GM18505 (cell line): ENCODE results near the gene MIPEP.

ENCODE experiments used
- ATAC-seq: cut with Tn5 transposase; IDR thresholded peaks from one replicate; pipeline ENCODE4 v1.9.1; 2021; ENCODE audit not compliant: unreplicated experiment
- POLR2A ChIP-seq: IDR thresholded peaks from 4 replicates; pipeline ENCODE4 v1.6.1; 2011; ENCODE audit warnings: borderline replicate concordance; ENCODE audit not compliant: insufficient read depth, insufficient read length; ENCODE audit errors: extremely low read depth

MIPEP gene

DNA sequence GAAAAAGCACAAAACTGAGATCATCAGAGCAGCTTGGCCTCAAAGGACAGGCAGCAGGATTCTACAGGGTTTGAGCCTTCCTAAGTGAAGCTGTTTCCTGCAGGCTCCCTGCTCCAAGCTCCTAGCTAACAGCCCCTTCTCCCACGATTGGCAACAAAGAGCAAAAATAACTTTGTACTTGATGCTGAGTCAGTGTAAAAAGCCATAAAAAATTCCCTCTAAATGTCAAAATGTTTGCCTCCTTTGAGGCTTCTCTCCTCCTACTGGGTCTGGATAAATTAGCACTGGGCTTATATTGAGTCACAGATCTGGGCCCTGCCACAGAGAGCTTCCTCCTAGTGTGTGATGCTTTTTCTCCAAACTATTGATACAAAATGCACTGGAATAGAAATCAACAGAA lies 165.7 kb downstream of the MIPEP start:
- TF ChIP-seq POLR2A = no peak
- ATAC-seq = no peak

DNA sequence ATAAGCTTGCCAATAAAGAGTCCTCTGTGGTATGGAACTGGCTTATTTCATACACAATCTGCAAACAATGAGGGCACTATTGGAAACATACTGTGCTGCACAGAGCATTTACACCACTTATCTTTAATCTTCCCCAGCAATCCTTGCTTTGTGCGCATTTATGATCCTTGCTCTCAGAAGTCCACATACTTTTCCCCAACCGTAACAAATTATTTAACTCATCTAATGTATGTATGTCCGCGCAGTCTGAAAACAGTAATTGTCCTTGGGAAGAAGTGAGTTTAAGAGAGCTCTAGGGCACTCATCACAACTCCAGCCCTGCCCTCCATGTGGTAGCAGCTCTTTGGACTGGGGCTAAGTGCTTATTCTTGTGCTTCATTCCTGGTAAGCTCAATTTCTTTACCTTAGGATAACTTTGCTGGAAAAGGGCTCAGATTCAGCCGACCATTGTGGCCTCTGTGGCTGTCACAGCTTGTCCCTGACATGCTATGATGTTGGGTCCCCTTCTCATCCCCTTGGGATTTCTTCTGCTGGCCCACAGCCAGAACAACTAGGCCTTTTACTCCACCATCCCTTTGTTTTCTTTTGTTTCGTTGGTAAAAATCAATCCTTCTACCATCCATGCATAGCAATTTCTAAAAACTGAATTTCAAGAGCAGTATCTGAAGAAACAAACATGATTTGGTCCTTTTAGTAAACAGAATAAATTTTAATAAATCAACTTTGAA lies 166.3 kb downstream of the MIPEP start:
- TF ChIP-seq POLR2A = no peak
- ATAC-seq = no peak

DNA sequence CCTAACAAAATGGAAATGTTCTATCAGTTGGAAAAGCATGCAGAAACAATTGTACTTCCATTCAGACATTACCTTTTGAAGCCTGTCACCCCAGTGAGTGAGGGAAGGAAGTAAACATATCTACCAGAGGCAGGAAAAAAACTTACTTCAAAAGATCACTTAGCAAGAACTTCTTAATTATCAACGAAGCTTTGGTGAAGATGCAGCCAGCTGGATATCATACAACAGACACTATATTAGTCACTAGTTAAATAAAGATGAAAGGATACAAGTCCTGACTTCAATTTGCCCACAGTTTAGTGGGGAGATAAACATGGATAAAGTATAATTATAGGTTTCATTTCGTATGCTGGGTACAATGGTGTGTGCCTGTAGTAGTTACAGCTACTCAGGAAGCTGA lies 170.2 kb downstream of the MIPEP start:
- no peak for ATAC-seq
- TF ChIP-seq POLR2A = no peak

DNA sequence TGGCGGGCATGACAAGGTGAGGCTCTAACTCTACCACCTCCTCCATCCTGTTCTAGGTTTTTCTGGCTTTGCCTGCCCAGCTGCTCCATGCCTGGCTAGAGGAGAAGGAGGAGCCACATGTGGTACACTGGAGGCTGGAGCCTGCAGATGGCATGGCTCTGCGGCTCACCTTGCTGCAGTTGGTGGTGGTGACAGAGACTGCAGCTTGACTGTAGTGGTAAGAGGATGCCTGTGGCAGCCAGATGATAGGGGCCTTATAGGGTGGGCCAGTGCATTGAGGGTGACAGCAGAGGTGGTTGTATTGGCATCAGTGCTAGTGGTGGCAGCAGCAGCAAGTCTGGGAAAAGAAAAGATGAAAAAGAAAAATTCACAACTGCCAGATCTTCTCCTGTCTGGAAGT lies 172.8 kb downstream of the MIPEP start:
- no peak for ATAC-seq

DNA sequence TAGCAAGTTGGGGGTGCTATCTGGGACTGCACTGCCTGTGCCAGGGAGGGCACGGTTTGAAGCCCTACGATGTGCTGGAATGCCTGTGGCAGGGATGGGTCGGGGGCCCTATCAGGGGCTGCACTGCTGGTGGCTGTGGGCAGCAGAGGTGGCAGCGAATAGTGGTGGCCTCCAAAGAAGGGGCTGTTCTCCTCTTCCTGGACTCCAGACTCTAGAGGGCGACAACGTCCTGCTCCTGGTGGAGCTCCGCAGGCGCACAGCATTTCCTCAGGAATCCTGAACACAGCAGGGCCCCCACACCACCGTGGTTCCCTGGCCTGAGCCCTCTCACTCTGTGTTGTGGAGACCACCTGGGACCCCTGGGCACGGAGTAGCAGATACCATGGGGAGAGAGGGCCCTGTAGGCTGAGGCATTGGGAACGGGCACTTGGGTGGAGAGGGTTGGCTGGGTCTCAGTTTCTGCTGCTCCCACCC lies 173.4 kb downstream of the MIPEP start:
- ATAC-seq = no peak
- no peak for TF ChIP-seq POLR2A

More for the DNA sequence above, 172.8 kb downstream of the MIPEP start:
- no peak for TF ChIP-seq POLR2A

DNA sequence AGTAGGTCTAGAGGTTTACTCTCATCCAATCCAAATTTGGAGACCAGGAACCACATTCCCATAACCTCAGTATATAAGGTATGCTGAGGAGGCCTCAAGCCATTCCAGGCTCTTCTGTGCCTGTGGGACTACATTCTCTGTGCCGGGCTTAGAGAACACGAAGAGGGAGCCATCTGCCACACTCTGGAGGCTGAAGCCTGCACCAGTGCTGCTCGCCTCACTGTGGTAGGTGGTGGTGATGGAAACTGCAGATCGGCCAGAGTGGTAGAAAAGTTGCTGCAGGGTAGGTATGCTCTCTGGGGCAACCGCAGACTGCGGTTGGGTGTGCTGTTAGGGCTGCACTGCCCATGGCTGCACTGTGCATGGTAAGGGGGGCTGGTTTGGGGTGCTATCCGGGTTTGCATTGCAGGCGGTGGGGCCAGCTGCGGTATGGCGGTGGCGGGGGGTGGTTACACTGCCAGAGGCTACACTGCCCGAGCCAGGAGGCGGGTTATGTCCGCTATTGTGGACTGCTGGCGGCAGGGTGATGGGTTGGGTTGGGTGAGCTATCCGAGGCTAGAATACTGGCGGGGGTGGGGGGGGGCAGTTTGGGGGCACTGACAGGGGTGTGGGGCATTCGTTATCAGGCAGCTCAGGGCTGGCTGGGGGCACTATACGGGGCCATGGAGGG lies 174.0 kb downstream of the MIPEP start:
- no peak for ATAC-seq
- TF ChIP-seq POLR2A = no peak

DNA sequence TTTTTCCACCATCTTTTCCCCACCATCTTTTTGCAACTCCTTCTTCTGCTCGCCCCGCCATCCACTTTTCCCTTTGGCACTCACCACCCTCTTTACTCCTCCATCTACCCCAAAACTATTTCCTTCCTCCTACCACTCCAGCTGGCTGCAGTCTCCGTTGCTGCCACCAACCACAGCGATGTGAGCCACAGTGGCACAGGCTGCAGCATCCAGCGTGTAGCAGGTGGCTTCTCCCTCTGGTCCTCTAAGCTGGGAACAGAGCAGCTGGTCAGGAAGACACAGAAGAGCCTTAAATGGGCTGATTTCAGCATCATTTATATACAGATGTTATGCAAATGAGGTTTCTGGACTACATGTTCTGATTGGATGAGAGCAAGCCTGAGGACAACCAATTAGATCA lies 174.5 kb downstream of the MIPEP start:
- TF ChIP-seq POLR2A = no peak
- no peak for ATAC-seq

DNA sequence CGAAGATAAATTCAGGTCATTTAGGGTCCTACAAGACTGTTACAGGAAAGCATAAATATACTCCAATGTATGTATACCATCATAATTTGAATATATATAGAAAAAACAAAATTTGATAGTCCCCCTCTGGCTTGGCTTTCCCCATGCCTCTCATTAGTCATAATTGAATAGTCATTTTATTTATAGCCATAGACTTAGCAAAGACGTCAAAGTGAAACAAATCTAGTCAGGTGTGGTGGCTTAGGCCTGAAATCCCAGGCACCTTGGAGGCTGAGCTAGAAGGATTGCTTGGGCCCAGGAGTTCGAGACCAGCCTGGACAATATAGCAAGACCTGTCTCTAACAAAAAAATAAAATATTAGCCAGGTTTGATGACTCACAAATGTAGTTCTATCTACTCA lies 177.8 kb downstream of the MIPEP start:
- TF ChIP-seq POLR2A = no peak
- no peak for ATAC-seq

DNA sequence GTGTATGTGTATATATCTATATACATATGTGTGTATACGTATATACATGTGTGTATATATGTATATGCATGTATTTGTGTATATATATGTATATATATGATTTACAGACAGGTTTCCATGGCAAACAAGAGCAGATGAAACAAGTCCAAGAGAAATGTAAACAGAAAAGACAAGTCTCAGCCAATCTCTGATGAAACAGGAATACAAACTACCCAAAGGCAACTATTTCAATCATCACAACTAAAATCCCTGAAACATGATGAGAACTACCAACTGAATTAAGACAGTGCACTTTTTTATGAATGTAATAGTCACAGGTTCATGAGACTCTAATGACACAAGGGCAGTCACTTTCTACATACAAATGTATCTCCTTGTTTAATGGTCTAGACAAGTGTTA lies 178.8 kb downstream of the MIPEP start:
- ATAC-seq = no peak
- TF ChIP-seq POLR2A = no peak

DNA sequence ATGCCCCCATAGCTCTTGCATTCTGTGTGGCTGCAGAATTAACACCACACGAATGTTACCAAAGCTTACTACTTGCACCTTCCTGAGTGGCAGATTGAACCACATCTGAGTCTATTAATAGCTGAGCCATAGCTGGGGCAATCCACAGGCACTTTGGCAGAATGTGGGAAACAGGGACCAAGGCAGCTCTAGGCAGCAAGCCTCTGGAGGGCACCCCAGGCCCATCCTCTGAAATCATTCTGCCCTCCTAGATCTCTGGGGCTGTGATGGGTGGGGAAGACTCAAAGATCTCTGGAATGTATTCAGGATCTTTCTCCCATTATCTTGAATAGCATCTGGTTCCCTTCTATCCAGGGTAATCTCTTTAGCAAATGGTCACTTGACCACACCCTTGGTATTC lies 179.7 kb downstream of the MIPEP start:
- ATAC-seq = no peak
- no peak for TF ChIP-seq POLR2A

DNA sequence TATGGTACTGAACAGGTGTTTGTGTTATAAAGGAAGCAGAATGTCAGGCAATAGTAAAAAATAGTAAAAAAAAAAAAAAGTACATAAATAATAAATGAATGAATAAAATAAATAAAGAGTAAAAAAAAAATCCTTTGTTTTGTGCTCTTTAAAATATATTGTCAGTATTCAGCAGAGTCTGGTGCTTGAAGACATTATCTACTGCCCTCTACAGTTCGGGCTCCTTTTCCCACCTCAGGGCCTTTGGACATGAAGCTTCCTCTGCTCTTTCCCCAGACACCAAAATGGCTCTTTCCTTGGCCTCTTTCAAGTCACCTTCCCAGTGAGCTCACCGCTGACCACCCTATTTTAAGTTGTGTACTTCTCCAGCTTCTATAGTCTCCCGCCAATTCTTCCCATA lies 181.5 kb downstream of the MIPEP start:
- ATAC-seq = no peak
- TF ChIP-seq POLR2A = no peak

DNA sequence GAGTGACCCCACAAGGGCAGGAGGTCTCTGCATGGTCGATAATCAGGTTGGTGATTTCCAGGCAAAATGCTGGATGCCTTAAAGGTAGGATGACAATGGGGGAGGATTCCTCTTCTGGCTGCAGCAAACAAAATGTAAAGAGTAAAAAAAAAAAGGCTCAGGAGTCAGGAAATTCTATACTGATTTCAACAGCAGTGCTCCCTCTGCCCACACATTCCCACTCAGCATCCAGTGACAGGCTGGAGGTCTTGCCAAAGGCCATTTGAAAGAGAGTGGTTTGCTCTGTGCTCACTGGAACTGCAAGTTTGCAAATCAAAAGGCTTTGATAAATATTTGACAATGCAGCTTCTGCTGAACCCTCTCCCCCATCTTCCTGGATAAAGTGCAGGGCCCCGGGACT lies 183.6 kb downstream of the MIPEP start:
- no peak for TF ChIP-seq POLR2A
- no peak for ATAC-seq

DNA sequence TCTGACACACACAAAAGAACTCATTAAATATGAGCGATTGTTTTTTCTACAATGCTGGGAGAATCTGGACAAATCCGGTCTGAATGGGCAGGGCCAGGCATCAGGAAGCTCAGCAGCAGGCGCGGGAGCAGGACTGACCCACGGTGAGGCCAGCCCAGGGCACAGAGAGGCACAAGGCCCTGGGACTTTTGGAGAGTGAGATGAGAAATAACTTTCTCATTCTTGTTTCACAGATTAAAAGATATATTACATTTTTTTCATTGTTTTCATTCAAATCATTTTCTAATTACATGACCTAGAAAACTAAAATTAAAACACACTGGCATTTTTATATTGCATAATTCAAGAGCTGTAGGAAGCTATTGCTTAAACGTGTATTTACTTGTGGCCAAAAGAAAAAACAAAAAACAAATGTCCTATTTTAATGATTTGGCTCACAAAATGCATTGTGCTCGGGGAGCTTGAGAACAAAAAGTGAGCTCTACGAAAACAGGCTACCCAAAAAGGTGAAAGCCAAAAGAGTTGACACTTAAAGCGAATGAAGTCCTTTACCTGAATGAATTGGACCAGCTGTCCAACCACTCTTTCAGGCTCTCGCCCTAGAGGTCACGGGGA lies 185.8 kb downstream of the MIPEP start:
- no peak for ATAC-seq

DNA sequence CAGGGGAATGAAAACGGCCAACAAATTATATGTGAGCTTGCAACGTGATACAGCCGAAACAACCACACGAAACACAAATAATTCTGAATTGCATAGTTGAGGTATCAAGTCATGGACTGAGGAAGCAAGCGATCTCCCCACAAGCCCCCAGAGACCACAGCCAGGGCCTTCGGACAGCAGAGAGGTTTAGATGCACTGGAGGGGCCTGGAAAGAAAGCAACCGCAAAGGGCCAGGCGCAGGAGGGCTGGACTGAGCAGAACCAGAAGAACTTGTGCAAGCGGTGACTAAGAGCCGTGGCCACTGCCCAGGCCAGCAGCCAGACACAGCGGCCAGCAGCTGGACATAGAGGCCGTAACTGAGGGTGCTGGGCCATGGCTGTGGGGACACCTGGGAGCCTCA lies 187.6 kb downstream of the MIPEP start:
- TF ChIP-seq POLR2A = no peak
- no peak for ATAC-seq

More for the DNA sequence above, 185.8 kb downstream of the MIPEP start:
- TF ChIP-seq POLR2A = no peak
